ENCODE measurements around the gene G6PC3. TPM values are rescaled to one million over a fixed set of nuclear protein-coding genes. Genes with fewer than 3 reads are reported as not detected.

Gene G6PC3
- total RNA-seq, 1 donor, result 60.1 TPM

GRCh38 chr17:44120851-44121605 is 50.5 kb downstream of the G6PC3 start:
- no peak for DNase-seq (ENCODE audit: low read depth in 2 of 3, low spot score in 2 of 3)

- DNase-seq (ENCODE audit: low read depth in 2 of 3, low spot score in 2 of 3), result no peak
Observed at GRCh38 chr17:44121997-44122815, 51.7 kb downstream of the G6PC3 start.

- DNase-seq (ENCODE audit: low read depth in 2 of 3, low spot score in 2 of 3), result peak in 1 of 3 donors; percentile 24
Observed at GRCh38 chr17:44122816-44123355, 52.4 kb downstream of the G6PC3 start.

GRCh38 chr17:44123356-44124117 is 53.0 kb downstream of the G6PC3 start, which contains the start of gene HDAC5:
TSS of gene HDAC5 (minus strand) at chr17:44123641. CDS start at chr17:44117515, 6,126 bp downstream.
- peak; percentile 83 to 97 (median 93) for DNase-seq (ENCODE audit: low read depth in 2 of 3, low spot score in 2 of 3)

GRCh38 chr17:44124118-44124438 is 53.5 kb downstream of the G6PC3 start:
- no peak for DNase-seq (ENCODE audit: low read depth in 2 of 3, low spot score in 2 of 3)

Small RNAs within 50 kb of the gene (small RNA-seq; reads per million reads assigned to genes)
- gene RF00012, result 0.61 reads per million

Other genes with a start within 250 kb of the G6PC3 start
- gene MPP3, start 237.6 kb upstream of the G6PC3 start, total RNA-seq, result 1.9 TPM
- under 0.01 TPM for gene CD300LG, start 223.6 kb upstream of the G6PC3 start, total RNA-seq
- 0.81 TPM for gene MPP2, start 163.2 kb upstream of the G6PC3 start, total RNA-seq
- gene PPY, start 128.3 kb upstream of the G6PC3 start, total RNA-seq, result 0.27 TPM
- not detected for gene PYY, start 116.8 kb upstream of the G6PC3 start, total RNA-seq
- under 0.01 TPM for gene NAGS, start 66.1 kb upstream of the G6PC3 start, total RNA-seq
- gene TMEM101, start 55.8 kb upstream of the G6PC3 start, total RNA-seq, result 141 TPM
- 17.8 TPM for gene LSM12, start 4.1 kb upstream of the G6PC3 start, total RNA-seq
- 102 TPM for gene HDAC5, start 52.9 kb downstream of the G6PC3 start, total RNA-seq
- 3.5 TPM for gene HROB, start 71.2 kb downstream of the G6PC3 start, total RNA-seq
- not detected for gene ASB16, start 100.0 kb downstream of the G6PC3 start, total RNA-seq
- 56.8 TPM for gene TMUB2, start 116.2 kb downstream of the G6PC3 start, total RNA-seq
- 34.2 TPM for gene ATXN7L3, start 129.1 kb downstream of the G6PC3 start, total RNA-seq
- gene UBTF, start 148.9 kb downstream of the G6PC3 start, total RNA-seq, result 58.7 TPM
- 0.81 TPM for gene SLC4A1, start 197.4 kb downstream of the G6PC3 start, total RNA-seq
- gene RUNDC3A, start 237.9 kb downstream of the G6PC3 start, total RNA-seq, result 1.6 TPM